CD4-positive, alpha-beta T cell treated with Interleukin-15 for 1 hour (primary cell): ENCODE results near the gene DMD.

ENCODE experiments used
- DNase-seq: peaks from one replicate; pipeline ENCODE4 v3.0.0-alpha.2; 2020

DMD gene

GRCh38 chrX:31820430-31821210, 1390.7 kb downstream of the DMD start:
- DNase-seq = no peak

DNA sequence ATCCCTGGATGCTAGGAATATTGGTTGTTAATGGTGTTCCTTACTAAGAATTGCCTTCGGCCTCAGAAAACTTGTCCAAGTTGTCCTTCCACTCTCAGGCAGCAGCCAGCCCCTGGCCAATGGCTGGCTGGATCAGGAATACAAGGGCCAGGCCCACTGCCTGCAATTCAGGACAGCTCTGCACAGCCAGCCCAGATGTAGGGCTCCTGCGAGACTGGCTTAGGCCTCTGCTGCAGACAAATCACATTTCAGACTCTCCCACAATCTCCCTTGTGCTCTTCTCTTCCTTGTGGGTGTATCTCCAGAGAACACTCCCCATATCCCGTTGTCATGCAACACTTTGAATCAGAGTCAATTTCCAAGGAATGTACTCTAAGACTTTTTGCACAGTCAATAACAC, 1391.9 kb downstream of the DMD start:
- DNase-seq = no peak

- no peak for DNase-seq
These were observed 1400.2 kb downstream of the DMD start for GRCh38 chrX:31811106-31811505.

- DNase-seq = no peak
These were observed 1403.0 kb downstream of the DMD start for GRCh38 chrX:31808357-31808756.

DNA sequence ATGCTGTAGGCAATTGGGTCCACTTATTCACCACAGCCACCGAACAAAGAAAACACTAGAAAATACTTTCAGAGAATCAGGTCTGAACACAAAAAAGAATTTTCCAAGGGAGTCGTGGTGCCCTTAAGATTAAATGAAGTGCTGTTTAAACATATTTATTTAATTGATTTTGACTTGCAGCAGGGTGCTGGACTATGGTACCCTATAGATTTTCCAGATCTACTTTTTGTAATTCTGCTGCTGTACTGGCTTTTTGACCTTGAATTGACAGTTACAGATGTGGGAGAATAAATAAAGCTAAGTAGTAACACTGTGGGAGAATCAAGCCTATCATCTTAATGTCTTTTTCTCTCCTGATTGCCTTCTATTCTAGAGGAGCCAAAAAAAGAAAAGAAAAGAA, 1404.2 kb downstream of the DMD start:
- DNase-seq = no peak

- no peak for DNase-seq
These were observed 1405.6 kb downstream of the DMD start for GRCh38 chrX:31805781-31806180.

DNA sequence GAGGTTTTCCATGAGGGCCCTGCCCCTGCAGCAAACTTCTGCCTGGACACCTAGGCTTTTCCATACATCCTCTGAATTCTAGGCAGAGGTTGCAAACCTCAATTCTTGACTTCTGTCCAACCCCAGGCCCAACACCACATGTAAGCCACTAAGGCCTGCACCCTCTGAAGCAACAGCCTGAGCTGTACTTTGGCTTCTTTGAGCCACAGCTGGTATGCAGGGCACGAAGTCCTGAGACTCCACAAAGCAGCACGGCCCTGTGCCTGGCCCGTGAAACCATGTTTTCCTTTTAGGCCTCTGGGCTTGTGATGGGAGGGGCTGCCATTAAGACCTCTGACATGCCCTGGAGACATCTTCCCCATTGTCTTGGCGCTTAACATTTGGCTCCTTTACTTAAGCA, 1411.1 kb downstream of the DMD start:
- no peak for DNase-seq

- no peak for DNase-seq
These were observed 1414.7 kb downstream of the DMD start for GRCh38 chrX:31796624-31797023.

- DNase-seq = no peak
These were observed 1463.9 kb downstream of the DMD start for GRCh38 chrX:31747411-31747810.

DNA sequence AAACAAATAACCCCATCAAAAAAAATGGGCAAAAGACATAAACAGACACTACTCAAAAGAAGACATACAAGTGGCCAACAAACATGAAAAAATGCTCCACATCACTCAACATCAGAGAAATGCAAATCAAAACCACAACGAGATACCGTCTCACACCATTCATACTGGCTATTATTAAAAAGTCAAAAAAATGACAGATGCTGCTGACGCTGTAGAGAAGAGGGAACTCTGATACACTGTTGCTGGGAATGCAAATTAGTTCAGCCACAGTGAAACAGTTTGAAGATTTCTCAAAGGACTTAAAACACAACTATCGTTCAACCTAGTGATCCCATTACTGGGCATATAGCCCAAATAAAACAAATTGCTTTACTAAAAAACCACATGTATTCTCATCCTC, 1468.3 kb downstream of the DMD start:
- DNase-seq = no peak

- DNase-seq = no peak
These were observed 1493.9 kb downstream of the DMD start for GRCh38 chrX:31717474-31717873.

- no peak for DNase-seq
These were observed 1495.7 kb downstream of the DMD start for GRCh38 chrX:31715675-31716074.

DNA sequence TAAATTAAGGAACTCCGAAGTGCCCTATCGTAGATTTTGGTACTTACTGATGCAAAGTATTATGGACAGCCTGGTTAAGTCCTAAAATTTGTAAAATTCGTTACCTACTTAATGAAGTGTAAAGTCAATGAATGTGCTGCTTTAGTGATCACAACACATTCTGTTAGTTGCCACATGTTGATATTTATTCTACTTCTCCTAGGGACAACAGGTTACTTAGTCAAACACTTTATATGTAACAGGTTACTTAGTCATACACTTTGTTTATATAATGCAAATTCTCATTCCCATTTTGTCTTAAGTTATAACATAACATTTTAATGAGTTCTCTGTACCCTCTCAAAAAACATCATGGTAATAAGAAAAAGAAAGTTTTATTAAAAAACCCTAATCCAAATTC, 1496.6 kb downstream of the DMD start:
- DNase-seq = no peak

DNA sequence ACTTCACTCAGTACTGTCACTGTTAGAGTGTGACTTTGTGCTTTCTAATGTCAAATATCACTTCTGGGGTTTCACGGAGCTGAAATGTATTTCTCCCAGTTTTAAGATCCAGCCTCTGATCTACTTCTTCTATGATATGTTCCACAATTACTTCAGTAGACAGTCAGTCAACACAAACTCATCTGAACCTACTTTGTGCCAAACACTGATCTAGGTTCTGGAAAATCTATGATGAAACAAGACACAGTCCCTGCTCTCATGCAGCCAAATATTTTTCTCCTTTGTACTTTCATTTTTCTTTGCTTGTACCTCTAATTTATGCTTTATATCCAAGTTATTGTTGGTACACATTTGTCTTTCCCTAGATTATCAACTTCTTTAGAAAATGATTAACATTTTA, 1498.2 kb downstream of the DMD start:
- no peak for DNase-seq

- DNase-seq = no peak
These were observed 1500.2 kb downstream of the DMD start for GRCh38 chrX:31711166-31711565.

DNA sequence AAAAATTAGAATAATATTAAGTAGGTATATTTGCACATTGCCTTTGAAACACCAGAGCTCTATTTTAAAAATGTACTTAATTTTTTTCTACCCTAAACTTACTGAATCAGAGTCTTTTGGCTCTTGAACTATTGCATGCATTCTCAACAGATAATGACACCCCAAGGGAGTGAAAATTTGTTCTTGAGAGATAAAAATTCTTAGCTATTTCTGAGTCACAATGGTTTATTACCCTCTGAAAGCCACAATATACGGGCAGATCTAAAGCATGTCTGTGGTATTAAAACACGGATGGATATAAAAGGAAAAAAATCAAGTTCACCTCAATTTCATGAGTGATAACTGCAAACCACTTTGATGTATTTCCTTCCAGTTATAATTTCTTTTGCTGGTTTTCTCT, 1503.2 kb downstream of the DMD start:
- no peak for DNase-seq

DNA sequence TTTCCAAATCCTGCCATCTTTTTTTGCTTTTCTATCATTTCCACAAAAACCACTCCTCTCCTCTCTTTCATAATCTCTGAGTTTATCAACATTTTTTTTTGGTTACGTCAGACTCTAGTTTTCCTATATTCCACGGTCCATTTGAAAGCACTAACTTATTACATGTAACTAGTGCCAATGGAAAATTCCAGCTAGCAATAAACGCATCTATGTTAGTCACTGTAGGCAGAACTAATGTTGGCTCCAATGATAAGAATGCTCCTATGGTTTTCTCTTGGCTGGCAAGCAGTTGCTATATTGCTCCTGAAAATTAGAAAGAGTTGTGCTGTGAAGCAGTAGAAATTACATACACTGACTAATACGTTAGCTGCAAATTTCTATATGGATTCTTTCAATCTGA, 1504.9 kb downstream of the DMD start:
- DNase-seq = no peak

- no peak for DNase-seq
These were observed 1505.5 kb downstream of the DMD start for GRCh38 chrX:31705816-31706215.

GRCh38 chrX:31704938-31705337, 1506.4 kb downstream of the DMD start:
- DNase-seq = no peak

DNA sequence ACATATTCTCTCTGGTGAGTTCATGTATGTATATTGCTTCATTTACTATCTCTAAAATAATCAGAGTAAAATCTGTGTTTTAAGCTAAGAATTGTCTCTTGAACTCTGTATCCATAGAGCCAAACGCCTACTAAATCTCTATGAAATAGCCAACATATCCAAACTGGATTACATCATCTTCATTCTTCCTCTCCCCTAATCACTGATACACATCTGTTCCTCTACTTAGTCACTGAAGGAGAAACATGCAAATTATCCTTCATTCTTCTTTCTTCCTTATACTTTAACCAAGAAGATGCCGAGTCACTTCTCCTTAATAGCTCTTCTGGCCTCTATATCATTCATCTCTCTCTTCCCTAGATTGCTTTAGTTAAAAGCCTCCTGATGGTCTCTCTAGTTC, 1509.1 kb downstream of the DMD start:
- DNase-seq = no peak

GRCh38 chrX:31697294-31697916, 1513.9 kb downstream of the DMD start:
- DNase-seq = no peak

DNA sequence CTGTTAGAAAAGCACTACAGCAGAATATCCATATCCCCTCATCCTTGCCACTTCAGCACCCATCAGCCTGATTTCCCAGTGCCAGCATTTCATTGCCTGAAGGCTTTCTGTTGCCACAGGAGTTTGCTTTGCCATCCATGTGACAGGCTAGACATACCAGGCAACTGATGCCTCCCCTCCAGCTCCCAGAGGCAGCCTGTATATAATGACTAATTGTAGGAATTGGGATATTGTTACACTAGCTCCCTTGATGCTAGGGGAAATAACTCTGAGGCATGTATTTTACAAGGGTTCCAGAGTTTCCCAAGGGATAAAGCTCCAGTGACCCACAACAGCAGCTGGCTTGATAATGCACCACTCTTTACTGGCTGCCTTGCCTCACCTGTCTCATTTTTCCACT, 1531.5 kb downstream of the DMD start:
- no peak for DNase-seq

DNA sequence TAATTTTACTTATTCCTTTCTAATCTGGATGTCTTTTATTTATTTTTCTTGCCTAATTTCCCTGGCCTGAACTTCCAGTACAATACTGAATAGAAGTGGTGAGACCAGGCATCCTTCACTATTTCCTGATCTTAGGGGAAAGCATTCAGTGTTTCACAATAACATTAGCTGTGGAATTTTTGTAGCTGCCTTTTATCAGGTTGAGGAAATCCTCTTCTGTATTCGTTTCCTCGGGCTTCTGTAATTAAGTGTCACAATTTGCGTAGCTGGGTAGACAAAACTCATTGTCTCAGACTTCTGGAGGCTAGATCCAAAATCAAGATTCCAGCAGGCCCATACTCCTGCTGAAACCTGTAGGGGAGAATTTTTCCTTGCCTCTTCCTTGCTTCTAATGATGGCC, 1541.1 kb downstream of the DMD start:
- no peak for DNase-seq

DNA sequence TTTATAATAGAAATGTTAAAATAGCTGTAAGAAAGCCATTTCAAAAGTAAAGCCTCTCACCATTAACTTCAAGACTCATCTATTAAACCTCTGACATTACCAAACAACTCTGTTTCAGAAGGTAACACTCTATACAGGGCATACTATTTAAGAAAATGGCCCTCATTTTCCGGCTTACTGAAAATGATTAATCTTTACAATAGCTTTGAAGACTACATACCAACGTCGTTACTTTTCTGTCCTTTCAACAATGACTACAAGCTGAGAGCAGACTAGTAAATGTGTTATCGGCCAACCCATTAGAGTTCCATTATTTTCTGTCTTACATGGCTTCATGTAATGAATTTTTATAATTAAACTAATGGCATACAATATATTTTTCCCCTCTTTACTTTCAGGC, 1545.9 kb downstream of the DMD start:
- DNase-seq = no peak

DNA sequence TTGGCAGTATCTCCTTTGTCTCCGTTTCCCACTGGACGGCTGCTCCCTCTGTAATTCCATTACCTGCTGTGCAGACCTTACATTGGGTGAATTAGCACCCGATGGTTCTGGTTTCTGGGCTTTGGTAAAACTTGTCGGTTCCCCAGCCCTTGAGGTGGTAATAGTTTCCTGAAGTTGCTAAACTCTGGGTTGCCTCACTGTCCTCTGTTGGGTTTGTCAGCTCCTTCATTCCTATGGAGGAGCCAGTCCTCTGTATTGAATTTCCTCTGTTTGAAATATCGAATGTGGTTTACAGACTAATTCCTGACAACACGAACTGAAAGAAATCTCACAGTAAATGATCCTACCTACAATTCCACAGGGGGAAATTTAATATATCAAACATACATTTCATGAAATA, 1548.2 kb downstream of the DMD start:
- DNase-seq = no peak
